Activated T-cell treated with anti-CD3 and anti-CD28 coated beads for 24 hours (primary cell): ENCODE results near the gene SEMA5A.

Experiments used
- DNase-seq: peaks from one replicate; pipeline ENCODE4 v3.0.0-alpha.2; 2020; ENCODE audit warnings: low read depth

The SEMA5A gene

DNA sequence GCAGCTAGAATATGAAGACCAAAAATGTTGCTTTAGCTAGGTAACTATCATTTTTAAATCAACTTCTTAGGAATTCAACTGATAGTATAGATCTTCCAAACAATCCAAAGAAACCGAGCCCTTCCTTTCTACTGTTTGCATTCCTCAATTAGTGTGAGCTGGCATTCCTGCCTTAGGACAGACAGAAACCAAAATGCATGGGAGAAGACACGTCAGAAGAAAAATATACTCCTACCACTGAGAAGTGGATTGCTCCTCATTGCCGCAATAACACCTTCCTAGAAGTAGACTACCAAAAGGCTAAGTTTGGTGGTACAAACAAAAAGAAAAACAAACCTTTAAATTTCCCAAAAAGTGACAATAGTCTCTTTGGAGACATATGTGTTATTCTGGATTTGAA lies 440.0 kb downstream of the SEMA5A start:
- no peak for DNase-seq

GRCh38 chr5:9104571-9105339 lies 441.1 kb downstream of the SEMA5A start:
- no peak for DNase-seq

DNA sequence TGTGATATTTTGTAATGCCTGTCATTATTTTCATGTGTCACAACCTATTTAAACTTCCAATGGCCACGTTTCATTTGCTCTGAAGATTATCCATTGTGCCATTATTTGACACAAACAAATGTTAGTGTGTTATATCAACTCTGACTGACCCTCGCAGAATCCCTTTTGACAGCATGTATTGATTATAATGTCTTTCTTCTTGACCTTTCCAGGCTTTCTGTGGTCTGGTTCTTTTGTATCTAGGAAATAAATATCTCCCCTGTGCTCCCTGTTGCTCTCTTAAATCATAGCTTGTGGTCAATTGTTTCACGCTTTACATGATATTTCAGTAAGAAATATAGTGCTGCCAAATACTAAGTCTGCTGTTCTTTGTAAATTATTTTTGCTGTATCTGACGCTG lies 442.6 kb downstream of the SEMA5A start:
- no peak for DNase-seq

DNA sequence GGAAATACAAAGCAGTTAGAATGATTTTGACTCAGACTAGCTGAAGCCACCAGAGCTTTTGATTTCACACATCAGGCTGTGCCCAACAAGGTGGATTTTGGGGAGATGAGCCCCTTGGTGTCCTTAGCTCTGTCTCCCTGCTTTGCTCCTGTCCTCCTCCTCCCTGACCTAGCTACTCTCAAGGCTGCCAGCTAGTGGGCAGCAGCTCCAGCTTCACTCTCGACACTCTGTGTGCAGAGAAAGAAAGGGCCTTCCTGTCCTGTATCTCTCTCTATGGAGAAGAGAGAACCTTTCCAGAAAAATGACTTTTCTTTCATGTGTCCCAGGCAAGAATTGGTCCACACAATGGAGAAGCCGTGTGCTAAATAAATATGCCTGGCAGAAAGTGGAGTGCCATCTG lies 446.2 kb downstream of the SEMA5A start:
- no peak for DNase-seq

DNA sequence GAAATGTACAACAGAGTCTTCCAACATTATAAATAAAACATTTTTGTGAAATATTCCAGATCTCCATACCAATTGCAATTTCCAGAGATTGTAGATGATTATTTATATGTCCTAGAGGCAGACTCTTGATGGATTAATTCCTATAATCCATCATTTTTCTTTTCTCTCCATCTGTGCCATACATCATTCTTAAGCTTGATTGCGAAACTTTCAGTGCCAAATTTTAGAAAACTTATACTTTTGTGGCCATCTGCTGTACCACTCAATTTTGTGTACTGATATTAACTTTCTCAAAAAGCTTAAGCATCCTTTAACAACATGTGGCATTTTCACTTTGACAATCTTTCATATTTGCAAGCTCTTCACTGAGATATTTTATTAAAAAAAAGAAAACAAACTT lies 446.9 kb downstream of the SEMA5A start:
- no peak for DNase-seq

DNA sequence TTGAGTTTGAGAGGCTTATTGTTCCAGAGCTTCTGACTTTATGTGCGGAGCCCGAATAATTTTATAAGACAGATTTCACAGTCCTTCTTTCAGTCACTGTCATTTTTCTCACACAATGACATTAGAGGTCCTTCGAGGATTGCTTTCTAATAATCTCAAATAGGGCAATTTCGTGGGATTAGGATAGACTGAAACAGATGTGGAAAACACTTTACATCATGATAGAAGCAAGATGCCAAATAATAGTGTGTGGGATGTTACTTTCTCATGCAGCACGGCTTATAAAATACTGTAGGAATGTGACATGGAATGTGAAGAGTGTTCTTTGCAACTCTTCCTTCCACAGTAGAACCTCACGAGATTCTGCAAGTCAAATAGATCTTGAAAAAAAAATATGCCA lies 451.3 kb downstream of the SEMA5A start:
- DNase-seq: no peak

DNA sequence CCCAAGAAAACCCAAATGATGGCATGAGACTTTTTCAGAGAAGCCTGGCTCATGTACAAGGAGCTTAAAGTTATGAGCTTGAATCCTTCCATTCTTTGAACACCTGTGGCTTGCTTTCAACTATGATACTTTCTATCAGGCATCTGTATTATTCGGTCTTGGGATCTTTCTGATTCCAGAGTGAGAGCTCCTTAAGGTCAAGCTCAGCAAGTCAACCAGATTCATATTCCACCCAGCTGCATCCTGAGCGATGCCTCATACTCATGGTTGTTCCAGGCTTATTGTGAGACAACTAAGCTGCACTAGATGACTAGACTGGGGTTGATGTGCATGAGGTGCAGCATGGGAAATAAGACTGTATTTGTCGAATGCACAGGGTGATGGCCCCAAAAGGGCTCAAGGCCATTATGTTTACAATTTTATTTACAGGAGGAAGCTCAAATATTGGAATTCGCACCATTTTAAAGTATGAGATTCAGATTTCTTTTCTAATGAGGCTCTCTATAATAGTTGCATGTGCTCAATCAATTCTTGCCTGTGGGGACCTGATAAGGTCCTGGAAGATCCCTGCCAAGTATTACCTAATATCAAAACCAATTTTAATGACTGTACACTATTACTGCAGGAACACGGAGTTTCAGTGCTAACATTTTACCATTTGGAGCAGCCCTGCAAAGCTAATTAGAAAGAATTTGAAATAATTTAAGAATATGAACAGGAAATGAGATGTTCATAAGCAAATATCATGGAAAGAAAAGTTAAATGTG lies 453.8 kb downstream of the SEMA5A start:
- DNase-seq: no peak

GRCh38 chr5:9090381-9091026 lies 455.4 kb downstream of the SEMA5A start:
- DNase-seq: no peak

DNA sequence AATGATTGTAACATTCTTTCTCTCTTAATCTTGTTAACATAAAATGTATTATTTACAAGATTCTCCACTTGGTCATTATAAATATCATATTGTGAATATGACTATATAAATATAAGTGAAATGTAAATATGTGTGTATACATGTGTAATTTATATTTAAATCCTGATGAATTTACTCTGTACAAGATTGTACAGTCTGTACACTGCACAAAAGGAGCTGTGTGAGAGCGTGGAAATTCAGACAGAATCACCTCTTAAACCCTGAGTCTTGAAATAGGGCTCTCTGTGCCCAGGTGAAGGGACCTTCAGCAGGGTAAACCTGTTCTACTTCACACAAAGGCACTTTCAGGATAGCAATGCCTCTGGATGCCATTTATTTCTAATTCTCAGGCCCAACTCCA lies 456.0 kb downstream of the SEMA5A start:
- no peak for DNase-seq

DNA sequence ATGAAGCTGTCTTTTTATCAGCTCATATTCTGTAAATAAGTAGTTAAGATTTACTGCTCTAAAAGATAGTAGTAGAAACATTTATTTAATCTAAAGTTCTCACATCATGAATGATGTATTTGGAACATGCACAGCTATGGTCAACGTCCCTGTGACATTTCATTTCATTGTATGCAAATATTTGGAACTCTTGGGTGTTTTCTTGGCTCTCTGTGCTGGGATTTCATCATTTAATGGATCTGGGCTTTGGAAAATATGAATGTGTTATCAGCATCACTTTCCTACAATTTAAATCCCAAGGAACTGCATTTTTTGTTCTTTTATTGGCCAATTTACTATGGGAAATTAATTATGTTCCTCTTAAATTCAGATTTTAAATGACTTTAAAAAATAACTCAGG lies 462.9 kb downstream of the SEMA5A start:
- DNase-seq: no peak

- no peak for DNase-seq
These were observed 473.2 kb downstream of the SEMA5A start for GRCh38 chr5:9072701-9073100.

DNA sequence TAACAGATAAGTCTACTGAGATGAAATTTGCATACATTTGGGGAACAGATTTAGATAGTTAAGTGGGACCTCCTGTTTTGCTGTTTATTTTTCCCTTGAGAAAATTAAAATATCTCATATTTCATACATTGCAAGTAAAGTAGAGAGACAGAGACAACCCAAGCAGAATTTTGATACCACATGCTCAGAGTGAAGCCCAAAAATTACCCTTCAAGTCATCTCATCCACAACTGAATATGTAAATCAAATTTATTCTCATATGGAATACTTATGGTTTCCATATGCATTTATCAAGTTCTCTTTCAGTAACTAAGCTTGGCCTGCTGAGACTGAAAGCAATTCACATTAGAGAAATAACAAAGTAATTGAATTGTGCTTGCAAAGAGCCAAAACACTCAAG lies 474.4 kb downstream of the SEMA5A start:
- DNase-seq: no peak

DNA sequence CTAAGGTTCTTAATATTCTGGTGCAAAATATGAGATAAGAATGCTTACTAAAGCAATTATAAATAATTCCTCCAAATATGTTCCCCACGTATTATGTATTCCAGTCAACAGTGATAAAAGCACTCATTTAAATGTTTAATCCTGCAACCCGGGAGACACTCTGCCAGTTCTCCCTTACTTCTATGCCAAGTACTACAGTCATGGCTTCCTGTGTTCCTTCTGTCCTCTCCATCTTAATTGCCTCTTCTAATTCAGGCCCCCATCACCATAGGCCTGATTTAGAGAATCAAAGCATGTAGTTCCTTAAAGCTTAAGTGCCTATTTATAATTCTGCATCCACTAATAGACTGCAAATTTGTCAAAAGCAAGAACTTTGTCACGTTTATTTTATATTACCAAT lies 474.8 kb downstream of the SEMA5A start:
- no peak for DNase-seq

- DNase-seq: no peak
These were observed 476.2 kb downstream of the SEMA5A start for GRCh38 chr5:9069650-9070049.

GRCh38 chr5:9067154-9067553 lies 478.7 kb downstream of the SEMA5A start:
- no peak for DNase-seq

GRCh38 chr5:9066349-9066748 lies 479.5 kb downstream of the SEMA5A start:
- no peak for DNase-seq

- no peak for DNase-seq
These were observed 482.1 kb downstream of the SEMA5A start for GRCh38 chr5:9063615-9064245.

GRCh38 chr5:9062873-9063272 lies 483.0 kb downstream of the SEMA5A start:
- no peak for DNase-seq

GRCh38 chr5:9059920-9060691 lies 485.8 kb downstream of the SEMA5A start:
- DNase-seq: no peak

DNA sequence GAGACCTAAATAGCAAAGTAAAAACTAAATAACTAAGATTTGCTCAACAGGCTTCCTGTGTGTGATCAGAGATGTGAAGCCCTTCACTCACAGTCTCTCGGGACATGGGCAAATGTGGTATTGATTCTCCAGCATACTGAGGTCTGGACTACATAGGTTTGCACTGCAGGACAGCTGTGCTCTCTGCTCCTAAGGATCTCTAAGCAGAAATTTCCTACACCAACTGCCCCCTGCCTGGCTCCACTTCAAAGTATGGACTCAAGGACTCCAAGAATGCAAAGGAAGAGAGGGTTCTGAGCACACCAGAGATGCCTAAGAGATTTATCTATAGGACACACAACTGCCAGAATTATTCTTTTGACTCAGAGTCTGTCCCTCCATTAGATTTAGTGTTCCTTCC lies 487.2 kb downstream of the SEMA5A start:
- DNase-seq: no peak

DNA sequence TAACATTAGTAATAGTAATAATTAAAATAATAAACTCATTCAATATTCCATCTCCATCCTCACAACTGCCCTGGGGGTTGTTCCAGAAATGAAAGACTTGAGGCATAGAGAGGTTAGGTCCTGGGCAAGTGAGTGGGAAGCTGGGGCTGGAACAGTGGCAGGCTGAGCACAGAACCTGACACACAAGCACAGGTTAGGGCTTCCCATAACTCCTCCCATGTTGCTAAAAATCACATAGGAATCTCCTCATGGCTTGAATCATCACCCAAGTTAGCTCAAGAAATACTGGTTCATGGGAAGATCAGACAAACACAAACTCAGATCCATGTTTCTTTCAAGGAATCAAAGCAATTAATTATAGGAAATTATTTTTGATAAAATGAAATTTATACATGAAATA lies 487.7 kb downstream of the SEMA5A start:
- DNase-seq: no peak
